Left lung (tissue), 10 donors: ENCODE measurements around the gene AUTS2. TPM values are rescaled to one million over a fixed set of nuclear protein-coding genes. Genes with fewer than 3 reads are reported as not detected.
A peak's percentile ranks its signal among the peaks of the same experiment; 100 is the strongest.

Source experiments
- ATAC-seq: fragments of 200-7000 bp; cut with Tn5 transposase; one replicate; pipeline ENCODE4 v1.9.1; 2020; ENCODE audit warnings: moderate library complexity
- DNase-seq, 4 donors: peaks; one replicate each; pipeline ENCODE4 v3.0.0-alpha.2; 2013 to 2020
- H3K27ac ChIP-seq, 2 donors: fragments of 200-600 bp; sonication (generic) in 1 of 2; one replicate each; pipeline versions ENCODE4 v1.5.0 to v1.8.0; 2020 to 2021
- H3K27me3 ChIP-seq, 2 donors: fragments of 200-600 bp; sonication (generic) in 1 of 2; one replicate each; pipeline versions ENCODE4 v1.5.0 to v1.8.0; 2020 to 2021
- H3K36me3 ChIP-seq, 2 donors: fragments of 200-600 bp; sonication (generic) in 1 of 2; one replicate each; pipeline versions ENCODE4 v1.5.0 to v1.8.0; 2020 to 2021
- H3K4me1 ChIP-seq, 2 donors: fragments of 200-600 bp; one replicate each; pipeline ENCODE4 v1.8.0; 2021
- H3K4me3 ChIP-seq, 2 donors: fragments of 200-600 bp; sonication (generic) in 1 of 2; one replicate each; pipeline versions ENCODE4 v1.5.0 to v1.8.0; 2020 to 2021; ENCODE audit warnings: mild to moderate bottlenecking in 1 of 2
- H3K9me3 ChIP-seq, 2 donors: fragments of 200-600 bp; sonication (generic) in 1 of 2; one replicate each; pipeline versions ENCODE4 v1.5.0 to v1.8.0; 2020 to 2021
- CTCF ChIP-seq, 2 donors: fragments of 200-600 bp; sonication (generic) in 1 of 2; IDR thresholded peaks; one replicate each; pipeline versions ENCODE4 v1.5.0 to v1.8.0; 2021; ENCODE audit warnings: antibody characterized with exemption in 2 of 2
- intact Hi-C, 2 donors: fragments of 100-400 bp; cut with DNase I; formaldehyde crosslinking; loops; one replicate each; pipeline versions ENCODE4 v1.11.2 to v1.14.2; 2022
- polyA plus RNA-seq, 6 donors: library from polyadenylated mRNA; unstranded; fragments of 120-200 nt; gene quantifications; one replicate each; pipeline ENCODE4 v1.2.1, GENCODE V29; 2013; ENCODE audit not compliant: insufficient read length in 6 of 6
- total RNA-seq, 2 donors: library from RNA; stranded (reverse); fragmentation: NEBNext Ultra II Directional; extraction: Animal tissue kit (Norgen Biotek cat#: 25700); gene quantifications; one replicate each; pipeline ENCODE4 v1.2.1, GENCODE V29; 2021
- donor health status: DM: no; HTN: yes; CAD: no.
- donor health status: DM: no; HTN: no; CAD: no.

Gene AUTS2
- total and polyA plus RNA-seq, 8 donors = 40.4 to 119 (median 103) TPM

- H3K27me3 ChIP-seq = no peaks in the 10 kb centered on the region
- no peaks in the 10 kb centered on the region for H3K36me3 ChIP-seq
- no peak for DNase-seq
- H3K4me3 ChIP-seq = no peak overlapping the region
- no peaks in the 10 kb centered on the region for H3K9me3 ChIP-seq
- no peak overlapping the region for H3K27ac ChIP-seq
- intact Hi-C loops = no loop called here
- peaks cover 0 to 3% of the 10 kb centered on the region in 2 donors for H3K4me1 ChIP-seq
- TF ChIP-seq CTCF (IDR thresholded peaks at IDR 0.05) = no peak
- no peak for ATAC-seq
These were observed 84.2 kb downstream of the AUTS2 start for GRCh38 chr7:69682518-69682917.

GRCh38 chr7:69683002-69683401 is 84.7 kb downstream of the AUTS2 start:
- no peak for TF ChIP-seq CTCF (IDR thresholded peaks at IDR 0.05)
- Histone ChIP-seq H3K9me3 (no peaks in the 10 kb centered on the region), H3K27ac (no peak overlapping the region), H3K4me1 (peaks cover 0 to 3% of the 10 kb centered on the region in 2 donors), H3K27me3 (no peaks in the 10 kb centered on the region), H3K4me3 (no peak overlapping the region), H3K36me3 (no peaks in the 10 kb centered on the region)
- DNase-seq = no peak
- intact Hi-C loops = no loop called here
- no peak for ATAC-seq

GRCh38 chr7:69684369-69685292 is 86.4 kb downstream of the AUTS2 start:
- Histone ChIP-seq H3K27me3 (no peaks in the 10 kb centered on the region), H3K9me3 (no peaks in the 10 kb centered on the region), H3K4me3 (no peak overlapping the region), H3K4me1 (no peaks in the 10 kb centered on the region), H3K36me3 (no peaks in the 10 kb centered on the region), H3K27ac (no peak overlapping the region)
- intact Hi-C loops = no loop called here
- no peak for TF ChIP-seq CTCF (IDR thresholded peaks at IDR 0.05)
- ATAC-seq = peak; percentile 52
- DNase-seq = no peak

- H3K36me3 ChIP-seq = no peaks in the 10 kb centered on the region
- no peak overlapping the region for H3K4me3 ChIP-seq
- no peak for TF ChIP-seq CTCF (IDR thresholded peaks at IDR 0.05)
- H3K9me3 ChIP-seq = no peaks in the 10 kb centered on the region
- intact Hi-C loops = no loop called here
- no peak for ATAC-seq
- no peaks in the 10 kb centered on the region for H3K27me3 ChIP-seq
- DNase-seq = no peak
- no peaks in the 10 kb centered on the region for H3K4me1 ChIP-seq
- no peak overlapping the region for H3K27ac ChIP-seq
These were observed 87.0 kb downstream of the AUTS2 start for GRCh38 chr7:69685293-69685631.

- H3K4me1 ChIP-seq = no peaks in the 10 kb centered on the region
- H3K36me3 ChIP-seq = no peaks in the 10 kb centered on the region
- no peak overlapping the region for H3K27ac ChIP-seq
- no peaks in the 10 kb centered on the region for H3K27me3 ChIP-seq
- intact Hi-C loops = no loop called here
- H3K4me3 ChIP-seq = no peak overlapping the region
- DNase-seq (no peak), ATAC-seq (no peak)
- TF ChIP-seq CTCF (IDR thresholded peaks at IDR 0.05) = no peak
- H3K9me3 ChIP-seq = no peaks in the 10 kb centered on the region
These were observed 88.1 kb downstream of the AUTS2 start for GRCh38 chr7:69686366-69686765.
